Measurements from ENCODE around the gene ENAM. TPM values are rescaled to one million over a fixed set of nuclear protein-coding genes. Genes with fewer than 3 reads are reported as not detected.
"Not testable (repeated sequence)": the region's sequence is repeated elsewhere in the genome, so short reads cannot be mapped to it uniquely, and the experiment has no call there.

ENAM gene
- total RNA-seq, 4 donors from 2014 or later: not detected

DNA sequence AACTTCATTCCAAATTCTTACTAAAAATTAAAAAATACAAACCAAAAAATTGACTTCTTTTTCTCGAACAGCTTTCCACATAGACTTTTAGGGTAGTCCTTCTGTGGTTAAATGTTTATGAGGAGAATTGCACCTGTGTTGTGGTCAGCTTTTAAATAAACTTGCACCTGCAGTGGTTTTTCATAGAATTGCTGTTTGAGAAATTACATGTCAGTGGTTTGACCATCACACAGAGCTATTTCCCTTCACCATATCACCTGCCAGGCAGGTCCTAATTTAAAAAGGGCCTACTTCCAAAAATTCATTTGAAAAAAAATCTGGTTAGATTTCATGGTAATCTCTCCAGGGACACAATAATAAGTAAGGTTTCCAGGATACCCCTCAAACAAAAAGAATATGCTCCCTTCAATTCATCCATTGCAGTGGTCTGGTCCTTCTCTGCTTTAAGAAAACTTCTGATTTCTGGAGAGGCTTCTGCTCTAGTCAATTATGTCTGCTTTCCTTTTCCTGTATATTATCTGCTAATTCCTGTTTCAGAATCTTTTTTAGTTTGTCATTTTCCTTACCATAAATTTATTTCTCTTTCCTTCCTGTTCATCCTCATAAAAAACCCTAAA, 49.9 kb downstream of the ENAM start:
- TF ChIP-seq, protein P1, sequence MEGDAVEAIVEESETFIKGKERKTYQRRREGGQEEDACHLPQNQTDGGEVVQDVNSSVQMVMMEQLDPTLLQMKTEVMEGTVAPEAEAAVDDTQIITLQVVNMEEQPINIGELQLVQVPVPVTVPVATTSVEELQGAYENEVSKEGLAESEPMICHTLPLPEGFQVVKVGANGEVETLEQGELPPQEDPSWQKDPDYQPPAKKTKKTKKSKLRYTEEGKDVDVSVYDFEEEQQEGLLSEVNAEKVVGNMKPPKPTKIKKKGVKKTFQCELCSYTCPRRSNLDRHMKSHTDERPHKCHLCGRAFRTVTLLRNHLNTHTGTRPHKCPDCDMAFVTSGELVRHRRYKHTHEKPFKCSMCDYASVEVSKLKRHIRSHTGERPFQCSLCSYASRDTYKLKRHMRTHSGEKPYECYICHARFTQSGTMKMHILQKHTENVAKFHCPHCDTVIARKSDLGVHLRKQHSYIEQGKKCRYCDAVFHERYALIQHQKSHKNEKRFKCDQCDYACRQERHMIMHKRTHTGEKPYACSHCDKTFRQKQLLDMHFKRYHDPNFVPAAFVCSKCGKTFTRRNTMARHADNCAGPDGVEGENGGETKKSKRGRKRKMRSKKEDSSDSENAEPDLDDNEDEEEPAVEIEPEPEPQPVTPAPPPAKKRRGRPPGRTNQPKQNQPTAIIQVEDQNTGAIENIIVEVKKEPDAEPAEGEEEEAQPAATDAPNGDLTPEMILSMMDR (IDR thresholded peaks at IDR 0.05): no peak
- DNase-seq (ENCODE audit: low spot score): no peak

DNA sequence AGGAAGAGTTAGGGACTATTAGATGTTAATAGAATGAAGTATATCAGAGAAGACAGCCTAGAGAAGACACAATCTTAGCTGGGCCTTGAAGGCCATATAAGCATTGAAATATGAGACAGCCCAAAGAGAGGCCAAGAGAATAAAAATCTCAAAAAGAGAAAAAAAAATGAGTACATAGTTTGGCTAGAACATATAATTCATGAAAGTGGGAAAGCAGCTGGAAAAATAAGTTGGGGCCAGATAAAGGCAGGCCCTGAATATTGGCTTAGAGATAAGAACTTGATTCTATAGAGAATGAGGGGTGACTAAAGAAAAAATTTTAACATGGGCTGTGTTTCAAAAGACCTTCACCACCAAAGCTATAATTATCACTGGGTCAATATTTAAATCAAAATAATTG, 52.4 kb downstream of the ENAM start:
- DNase-seq (ENCODE audit: low spot score) (no peak), ATAC-seq (ENCODE audit: low FRiP score) (no peak)
- TF ChIP-seq, protein P1 (IDR thresholded peaks at IDR 0.05): no peak

More for the DNA sequence above, 49.9 kb downstream of the ENAM start:
- no peak for ATAC-seq (ENCODE audit: low FRiP score)

DNA sequence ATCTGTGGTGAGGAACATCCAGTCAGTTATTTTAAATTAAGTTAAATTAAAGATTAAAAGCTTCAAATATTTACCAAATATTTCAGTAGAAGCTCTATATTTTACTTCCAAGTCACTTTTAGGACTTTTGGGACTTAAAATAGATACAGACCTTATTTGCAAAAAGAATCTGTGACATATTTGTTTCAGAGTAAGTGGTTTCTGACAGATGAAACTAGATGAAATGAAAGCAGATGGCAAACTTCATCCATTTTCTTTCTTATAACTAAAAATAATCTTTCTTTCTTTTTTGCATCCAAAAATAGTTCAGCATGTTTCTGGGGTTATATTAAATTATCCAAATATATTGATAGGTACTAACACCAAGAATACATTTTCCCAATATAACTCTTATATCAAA, 53.2 kb downstream of the ENAM start:
- no peak for ATAC-seq (ENCODE audit: low FRiP score)
- TF ChIP-seq, protein P1 (IDR thresholded peaks at IDR 0.05): no peak
- DNase-seq (ENCODE audit: low spot score): no peak

DNA sequence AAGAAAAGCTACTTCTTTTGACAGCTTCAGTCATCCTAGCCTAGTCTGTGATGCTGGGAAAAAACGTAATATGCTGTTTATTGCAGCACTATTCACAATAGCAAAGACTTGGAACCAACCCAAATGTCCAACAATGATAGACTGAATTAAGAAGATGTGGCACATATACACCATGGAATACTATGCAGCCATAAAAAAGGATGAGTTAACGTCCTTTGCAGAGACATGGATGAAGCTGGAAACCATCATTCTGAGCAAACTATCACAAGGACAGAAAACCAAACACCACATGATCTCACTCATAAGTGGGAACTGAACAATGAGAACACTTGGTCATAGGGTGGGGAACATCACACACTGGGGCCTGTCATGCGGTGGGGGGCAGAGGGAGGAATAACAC, 53.6 kb downstream of the ENAM start:
- DNase-seq (ENCODE audit: low spot score); ATAC-seq (ENCODE audit: low FRiP score): not testable (repeated sequence)

DNA sequence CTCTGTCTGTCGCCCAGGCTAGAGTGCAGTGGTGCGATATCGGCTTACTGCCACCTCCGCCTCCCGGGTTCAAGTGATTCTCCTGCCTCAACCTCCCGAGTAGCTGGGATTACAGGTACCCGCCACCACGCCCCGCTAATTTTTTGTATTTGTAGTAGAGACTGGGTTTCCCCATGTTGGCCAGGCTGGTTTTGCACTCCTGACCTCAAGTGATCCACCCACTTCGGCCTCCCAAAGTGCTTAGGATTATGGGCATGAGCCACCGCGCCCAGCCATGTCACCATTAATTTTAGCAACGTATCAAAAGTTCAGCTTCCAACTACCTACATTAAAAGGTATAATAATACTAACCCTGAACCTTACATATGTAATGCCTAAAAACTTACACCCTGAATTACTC, 58.8 kb downstream of the ENAM start:
- TF ChIP-seq, protein P1 (IDR thresholded peaks at IDR 0.05): no peak
- DNase-seq (ENCODE audit: low spot score) (no peak), ATAC-seq (ENCODE audit: low FRiP score) (no peak)

DNA sequence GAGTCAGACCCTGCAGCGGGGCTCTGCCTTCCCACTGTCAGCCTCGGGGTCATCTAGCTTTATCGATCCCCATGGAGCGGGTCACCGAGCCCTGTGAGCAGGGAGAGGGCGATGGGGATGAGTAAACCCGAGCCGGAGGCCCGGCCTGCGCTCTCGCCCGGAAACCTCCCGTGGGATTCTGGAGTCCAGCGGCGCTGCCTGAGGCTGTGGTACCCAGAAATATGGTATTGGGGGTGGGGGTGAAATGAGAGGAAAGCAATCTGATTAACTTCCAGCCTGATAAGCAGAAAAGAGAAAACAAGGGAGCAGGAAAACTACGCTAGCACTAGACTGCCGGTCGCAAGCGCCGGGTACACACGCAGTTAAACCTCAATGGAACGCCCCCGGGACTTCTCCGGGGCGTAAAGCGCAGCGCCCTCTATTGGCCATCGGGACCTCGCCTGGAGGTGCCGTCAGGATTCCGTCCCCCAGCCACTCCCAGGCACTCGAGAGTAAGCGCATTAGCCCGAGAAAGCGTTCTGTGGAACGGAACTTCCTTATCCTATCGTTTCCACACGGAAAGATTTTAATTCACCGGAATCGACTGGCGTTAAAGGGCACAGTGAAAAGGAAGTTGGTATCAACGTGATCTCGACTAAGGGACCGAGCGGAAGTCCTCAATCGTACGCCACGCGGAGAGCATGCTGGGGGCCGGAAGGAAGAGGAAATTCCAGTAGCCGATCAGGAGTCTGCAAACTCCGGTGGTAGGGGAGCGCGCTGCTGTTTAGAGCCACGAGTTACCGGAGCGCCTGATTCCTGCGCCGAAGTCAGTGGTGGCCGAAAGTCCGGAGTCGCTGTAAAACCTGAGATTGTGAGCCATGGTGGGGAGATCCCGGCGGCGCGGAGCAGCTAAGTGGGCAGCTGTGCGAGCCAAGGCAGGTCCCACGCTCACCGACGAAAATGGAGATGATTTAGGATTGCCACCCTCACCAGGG, 59.6 kb downstream of the ENAM start, which contains the start of gene UTP3:
UTP3 (plus strand) TSS at position 712 of the 974 bp plus-strand sequence; CDS start at position 858, 146 bp downstream.
- peak; percentile 98 for ATAC-seq (ENCODE audit: low FRiP score)
- peak; percentile 66 for DNase-seq (ENCODE audit: low spot score)
- TF ChIP-seq, protein P1 (IDR thresholded peaks at IDR 0.05): peak in 1 of 3 donors; percentile 80

DNA sequence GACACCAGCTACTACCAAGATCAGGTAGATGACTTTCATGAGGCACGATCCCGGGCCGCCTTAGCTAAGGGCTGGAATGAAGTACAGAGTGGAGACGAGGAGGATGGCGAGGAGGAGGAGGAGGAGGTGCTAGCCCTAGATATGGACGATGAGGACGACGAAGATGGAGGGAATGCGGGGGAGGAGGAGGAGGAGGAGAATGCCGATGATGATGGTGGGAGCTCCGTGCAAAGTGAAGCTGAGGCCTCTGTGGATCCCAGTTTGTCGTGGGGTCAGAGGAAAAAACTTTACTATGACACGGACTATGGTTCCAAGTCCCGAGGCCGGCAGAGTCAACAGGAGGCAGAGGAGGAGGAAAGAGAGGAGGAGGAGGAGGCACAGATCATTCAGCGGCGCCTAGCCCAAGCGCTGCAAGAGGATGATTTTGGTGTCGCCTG, 60.3 kb downstream of the ENAM start:
- TF ChIP-seq, protein P1 (IDR thresholded peaks at IDR 0.05): no peak
- ATAC-seq (ENCODE audit: low FRiP score): peak; percentile 41

More for the DNA sequence above, 60.3 kb downstream of the ENAM start:
- DNase-seq (ENCODE audit: low spot score): no peak
